HG02678 (cell line): ENCODE results near the gene CEL.
"Not testable (repeated sequence)": the region's sequence is repeated elsewhere in the genome, so short reads cannot be mapped to it uniquely, and the experiment has no call there.

ENCODE experiments used
- ATAC-seq: cut with Tn5 transposase; IDR thresholded peaks from one replicate; pipeline ENCODE4 v1.9.1; 2021; ENCODE audit warnings: mild to moderate bottlenecking, moderate library complexity; ENCODE audit not compliant: unreplicated experiment

The CEL gene

DNA sequence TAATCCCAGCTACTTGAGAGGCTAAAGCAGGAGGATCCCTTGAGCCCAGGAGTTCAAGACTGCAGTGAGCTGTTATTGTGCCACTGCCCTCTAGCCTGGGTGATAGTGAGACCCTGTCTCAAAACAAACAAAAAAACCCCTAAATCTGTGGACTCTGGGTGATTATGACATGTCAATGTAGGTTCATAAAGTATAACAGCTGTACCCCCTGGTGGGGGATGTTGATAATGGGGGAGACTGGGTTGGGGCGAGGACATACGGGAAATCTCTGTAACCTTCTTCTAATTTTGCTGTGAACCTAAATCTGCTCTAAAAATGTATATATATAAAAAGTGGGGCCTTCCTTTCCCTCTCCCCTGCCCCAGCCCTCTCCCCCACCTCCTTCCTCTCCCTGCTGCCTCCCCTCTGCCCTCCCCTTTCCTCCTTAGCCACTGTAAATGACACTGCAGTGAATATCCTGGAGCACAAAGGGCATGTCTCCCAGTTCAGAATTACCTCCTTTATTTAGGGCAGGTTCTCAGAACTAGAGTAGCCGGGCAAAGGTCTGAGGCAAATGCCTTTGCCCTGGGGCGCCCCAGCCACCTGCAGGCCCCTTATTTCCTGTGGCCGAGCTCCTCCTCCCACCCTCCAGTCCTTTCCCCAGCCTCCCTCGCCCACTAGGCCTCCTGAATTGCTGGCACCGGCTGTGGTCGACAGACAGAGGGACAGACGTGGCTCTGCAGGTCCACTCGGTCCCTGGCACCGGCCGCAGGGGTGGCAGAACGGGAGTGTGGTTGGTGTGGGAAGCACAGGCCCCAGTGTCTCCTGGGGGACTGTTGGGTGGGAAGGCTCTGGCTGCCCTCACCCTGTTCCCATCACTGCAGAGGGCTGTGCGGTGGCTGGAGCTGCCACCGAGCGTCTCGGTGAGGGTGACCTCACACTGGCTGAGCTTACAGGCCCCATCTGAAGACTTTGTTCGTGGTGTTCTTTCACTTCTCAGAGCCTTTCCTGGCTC is 19.3 kb downstream of the CEL start:
- not testable (repeated sequence) for ATAC-seq

DNA sequence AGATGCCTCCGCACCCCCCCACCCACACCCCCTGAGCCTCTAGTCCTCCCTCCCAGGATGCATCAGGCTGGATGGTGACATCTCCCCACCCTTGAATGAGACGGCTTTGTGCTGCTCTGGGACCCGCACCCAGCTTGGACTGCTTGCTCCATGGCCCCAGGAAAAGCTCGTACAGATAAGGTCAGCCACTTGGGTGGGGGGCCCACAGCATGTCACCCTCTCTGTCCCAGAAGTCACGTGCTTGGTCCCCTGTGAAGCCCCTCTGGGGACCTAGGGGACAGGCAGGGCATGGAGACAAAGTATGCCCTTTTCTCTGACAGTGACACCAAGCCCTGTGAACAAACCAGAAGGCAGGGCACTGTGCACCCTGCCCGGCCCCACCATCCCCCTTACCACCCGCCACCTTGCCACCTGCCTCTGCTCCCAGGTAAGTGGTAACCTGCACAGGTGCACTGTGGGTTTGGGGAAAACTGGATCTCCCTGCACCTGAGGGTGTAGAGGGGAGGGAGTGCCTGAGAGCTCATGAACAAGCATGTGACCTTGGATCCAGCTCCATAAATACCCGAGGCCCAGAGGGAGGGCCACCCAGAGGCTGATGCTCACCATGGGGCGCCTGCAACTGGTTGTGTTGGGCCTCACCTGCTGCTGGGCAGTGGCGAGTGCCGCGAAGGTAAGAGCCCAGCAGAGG is 20.3 kb downstream of the CEL start:
- ATAC-seq: not testable (repeated sequence)

DNA sequence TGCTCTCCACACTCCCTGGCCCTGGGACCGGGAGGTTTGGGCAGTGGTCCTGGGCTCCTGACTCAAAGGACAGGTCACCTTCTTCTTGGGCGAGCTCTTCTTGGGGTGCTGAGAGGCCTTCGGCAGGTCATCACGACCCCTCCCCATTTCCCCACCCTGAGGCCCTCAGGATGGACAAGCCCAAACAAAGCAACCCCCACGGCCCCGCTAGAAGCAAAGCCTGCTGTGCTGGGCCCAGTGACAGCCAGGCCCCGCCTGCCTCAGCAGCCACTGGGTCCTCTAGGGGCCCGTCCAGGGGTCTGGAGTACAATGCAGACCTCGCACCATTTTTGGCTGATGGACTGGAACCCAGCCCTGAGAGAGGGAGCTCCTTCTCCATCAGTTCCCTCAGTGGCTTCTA is 21.9 kb downstream of the CEL start:
- not testable (repeated sequence) for ATAC-seq

DNA sequence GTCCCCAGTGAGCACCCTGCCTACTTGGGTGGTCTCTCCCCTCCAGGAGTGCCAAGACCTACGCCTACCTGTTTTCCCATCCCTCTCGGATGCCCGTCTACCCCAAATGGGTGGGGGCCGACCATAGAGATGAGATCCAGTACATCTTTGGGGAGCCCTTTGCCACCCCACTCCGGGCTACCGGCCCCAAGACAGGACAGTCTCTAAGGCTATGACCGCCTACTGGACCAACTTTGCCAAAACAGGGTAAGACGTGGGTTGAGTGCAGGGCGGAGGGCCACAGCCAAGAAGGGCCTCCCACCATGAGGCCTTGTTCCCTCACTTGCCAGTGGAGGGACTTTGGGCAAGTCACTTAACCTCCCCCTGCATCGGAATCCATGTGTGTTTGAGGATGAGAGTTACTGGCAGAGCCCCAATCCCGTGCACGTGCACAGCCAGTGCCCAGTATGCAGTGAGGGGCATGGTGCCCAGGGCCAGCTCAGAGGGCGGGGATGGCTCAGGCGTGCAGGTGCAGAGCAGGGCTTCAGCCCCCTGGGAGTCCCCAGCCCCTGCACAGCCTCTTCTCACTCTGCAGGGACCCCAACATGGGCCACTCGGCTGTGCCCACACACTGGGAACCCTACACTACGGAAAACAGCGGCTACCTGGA is 24.6 kb downstream of the CEL start:
- ATAC-seq: not testable (repeated sequence)

DNA sequence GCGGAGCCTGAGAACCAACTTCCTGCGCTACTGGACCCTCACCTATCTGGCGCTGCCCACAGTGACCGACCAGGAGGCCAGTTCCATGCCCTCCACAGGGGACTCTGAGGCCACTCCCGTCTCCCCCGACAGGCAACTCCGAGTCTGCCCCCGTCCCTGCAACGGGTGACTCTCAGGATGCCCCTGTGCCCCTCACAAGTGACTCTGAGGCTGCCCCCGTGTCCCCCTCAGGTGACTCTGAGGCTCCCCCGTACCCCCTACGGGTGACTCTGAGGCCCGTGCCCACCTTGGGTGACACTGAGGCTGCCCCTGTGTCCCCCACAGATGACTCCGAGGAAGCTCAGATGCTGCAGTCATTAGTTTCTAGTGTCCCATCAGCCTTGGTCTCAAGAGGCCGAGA is 25.1 kb downstream of the CEL start:
- no peak for ATAC-seq

DNA sequence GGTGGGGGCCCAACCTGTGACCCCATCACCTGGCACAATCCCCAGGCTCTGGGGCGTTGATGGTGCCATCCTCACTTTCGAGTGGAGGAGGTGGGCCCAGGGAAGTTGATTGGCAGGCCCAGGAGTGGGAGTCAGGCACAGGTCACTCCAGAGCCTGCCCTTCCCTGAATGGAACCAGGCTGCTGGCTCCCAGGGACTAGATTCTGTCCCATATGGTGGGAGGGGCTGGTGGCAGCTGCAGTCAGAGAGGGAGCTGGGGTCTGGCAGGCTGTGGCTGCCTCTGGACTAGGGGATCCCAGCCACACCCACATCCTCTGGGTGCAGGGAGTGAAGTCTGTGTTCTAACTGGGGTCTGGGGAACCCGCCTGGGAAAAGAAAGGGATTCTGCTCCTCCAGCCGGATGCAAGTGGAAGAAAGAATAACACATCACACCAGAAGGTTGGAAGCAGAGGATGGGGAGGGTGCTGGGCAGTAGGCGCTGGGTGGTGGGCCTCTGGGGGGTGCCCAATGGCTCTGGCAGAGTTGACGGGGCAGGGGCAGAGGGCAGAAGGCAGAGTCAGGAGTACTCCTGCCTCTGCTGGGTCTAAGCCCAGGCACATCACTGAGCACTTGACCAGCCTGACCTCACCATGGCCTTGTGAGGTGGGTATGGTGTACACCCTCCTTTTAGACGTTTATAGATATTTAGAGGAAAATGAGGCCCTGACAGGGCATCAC is 25.8 kb downstream of the CEL start:
- no peak for ATAC-seq

DNA sequence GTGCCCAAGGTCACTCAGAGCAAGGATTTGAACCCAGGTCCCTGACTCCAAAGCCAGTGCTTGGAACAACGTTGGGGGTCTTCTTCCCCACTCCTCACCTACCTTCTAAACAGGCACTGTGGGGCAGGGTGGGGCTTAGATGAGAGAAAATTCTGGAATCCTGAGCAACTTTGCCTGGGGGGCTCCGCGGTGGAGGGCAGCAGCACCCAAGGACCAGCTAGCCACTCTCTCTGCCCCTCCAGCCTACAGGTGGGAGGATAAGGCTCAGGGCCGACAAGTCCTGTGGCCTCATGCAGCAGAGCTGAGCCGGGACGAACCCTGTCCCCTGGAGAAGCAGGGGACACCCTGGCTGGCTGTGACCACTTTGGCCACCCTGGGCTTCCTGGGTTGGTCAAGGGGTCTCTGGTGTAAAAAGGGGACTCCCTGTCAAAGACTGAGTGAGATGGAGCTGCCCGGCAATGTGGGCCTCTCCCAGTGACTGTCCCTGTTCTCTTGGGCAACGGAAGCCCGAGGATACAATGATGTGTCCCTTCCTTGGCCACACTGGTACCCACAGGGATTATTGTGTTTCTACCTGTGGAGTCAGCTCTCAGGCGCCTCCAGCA is 26.5 kb downstream of the CEL start:
- ATAC-seq: no peak

DNA sequence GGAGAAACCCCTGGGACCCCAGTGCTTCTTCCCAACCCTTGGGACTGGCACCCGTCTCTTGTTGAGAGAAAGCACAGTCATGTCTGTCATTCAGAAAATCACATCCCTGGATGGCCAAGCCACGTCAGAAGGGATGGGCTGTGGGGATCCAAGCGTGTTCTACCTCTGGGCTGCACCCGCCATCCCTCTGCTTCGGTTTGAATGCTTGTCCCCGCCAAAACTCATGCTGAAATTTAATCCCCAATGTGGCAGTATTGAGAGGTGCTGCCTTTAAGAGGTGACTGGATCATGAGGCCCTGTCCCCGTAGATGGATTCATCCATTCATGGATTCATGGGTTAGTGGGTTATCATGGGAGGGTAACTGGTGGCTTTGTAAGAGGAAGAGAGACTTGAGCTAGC is 27.0 kb downstream of the CEL start:
- ATAC-seq: no peak

DNA sequence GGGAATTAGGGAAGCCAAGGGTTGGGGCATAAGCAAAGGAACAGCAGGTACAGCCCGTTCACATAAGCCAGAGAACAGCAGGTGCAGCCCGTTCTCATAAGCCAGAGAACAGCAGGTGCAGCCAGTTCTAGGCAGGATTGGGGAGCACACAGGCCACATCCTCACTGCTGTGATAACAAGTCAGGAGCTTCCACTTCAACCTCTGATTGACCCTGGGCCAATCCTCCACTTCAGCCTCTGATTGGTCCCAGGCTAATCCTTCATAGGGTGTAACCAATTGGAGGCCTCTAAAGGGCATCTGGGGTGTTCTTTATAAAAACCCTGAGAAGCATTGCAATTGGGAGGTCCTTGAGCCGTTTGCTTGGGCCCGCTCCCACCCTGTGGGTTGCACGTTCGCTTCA is 27.5 kb downstream of the CEL start:
- ATAC-seq: no peak

DNA sequence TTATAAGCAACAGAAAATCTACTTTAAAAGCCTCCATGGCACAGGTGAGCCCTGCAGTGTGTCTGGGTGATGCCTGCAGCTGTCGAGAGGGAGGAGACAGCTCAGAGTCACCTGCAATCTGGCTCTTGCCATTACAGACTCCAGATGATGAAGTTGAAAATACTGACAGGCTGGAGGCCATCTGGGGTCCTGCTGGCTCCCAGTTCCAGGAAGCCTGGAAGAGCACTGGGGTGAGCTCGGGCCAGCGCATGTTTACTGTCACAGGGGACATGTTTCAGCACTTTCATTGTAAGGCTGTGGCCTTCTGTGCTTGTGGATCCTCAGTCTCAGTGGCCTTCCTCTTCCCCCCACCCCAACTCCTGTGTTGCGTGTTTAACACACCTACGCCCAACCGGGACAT is 28.4 kb downstream of the CEL start:
- no peak for ATAC-seq

DNA sequence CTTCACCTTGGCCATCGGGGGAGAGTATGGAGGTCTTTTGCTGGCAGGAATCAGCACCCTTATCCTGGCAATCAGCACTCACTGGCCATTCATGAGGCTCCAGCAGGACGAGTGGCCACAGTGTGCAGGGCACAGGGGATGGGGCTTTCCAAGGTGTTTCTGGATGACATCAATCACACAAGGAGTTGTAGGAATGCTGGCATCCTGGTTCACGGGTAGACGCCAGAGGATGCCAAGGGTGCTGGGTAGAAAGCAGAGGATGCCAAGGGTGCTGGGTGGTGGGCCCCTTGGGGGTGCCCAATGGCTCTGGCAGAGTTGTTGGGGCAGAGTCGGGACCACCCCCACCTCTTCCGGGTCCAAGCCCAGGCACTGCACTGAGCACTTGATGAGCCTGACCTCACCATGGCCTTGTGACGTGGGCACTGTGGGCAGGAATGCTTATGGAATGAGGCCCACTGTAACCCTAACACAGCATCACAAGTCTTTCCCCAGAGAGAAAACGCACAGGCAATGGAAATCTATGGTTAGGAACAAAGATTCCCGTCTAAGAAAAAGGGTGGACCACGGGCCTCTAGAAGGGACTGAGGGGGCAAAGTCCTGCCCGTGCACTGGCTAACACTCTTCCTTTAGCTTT is 29.1 kb downstream of the CEL start:
- ATAC-seq: no peak

DNA sequence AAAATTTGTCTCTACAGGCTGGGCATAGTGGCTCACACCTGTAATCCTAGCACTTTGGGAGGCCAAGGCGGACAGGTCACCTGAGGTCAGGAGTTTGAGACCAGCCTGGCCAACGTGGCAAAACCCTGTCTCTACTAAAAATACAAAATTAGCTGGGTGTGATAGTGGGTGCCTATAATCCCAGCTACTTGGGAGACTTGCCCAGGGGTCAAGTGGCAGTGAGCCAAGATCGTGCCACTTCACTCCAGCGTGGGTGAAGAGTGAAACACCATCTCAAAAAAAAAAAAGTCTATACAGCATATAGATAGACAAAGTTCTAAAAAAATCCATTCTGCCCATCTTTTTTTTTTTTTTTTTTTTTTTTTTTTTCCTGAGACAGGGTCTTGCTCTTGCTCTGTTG is 32.6 kb downstream of the CEL start:
- ATAC-seq: not testable (repeated sequence)

DNA sequence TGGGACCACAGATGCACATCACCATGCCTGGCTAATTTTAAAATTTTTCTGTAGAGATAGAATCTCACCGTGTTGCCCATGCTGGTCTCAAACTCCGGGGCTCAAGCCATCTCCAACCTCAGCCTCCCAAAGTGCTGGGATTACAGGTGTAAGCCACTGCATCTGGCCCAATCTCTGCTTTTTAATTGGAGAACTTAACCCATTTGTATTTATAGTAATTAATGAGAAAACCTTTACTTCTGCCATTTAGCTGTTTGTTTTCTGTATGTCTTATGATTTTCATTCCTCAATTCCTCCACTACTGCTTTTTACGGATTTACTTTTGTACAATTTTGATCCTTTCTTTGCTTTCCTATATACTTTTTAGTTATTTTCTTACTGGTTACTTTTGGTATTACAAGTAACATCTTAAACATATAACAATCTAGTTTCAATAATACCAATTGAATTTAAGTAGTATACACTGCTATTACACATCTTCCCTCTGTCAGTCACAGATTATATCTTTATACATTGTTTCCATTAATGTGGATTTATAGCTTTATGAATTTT is 33.1 kb downstream of the CEL start:
- ATAC-seq: no peak

DNA sequence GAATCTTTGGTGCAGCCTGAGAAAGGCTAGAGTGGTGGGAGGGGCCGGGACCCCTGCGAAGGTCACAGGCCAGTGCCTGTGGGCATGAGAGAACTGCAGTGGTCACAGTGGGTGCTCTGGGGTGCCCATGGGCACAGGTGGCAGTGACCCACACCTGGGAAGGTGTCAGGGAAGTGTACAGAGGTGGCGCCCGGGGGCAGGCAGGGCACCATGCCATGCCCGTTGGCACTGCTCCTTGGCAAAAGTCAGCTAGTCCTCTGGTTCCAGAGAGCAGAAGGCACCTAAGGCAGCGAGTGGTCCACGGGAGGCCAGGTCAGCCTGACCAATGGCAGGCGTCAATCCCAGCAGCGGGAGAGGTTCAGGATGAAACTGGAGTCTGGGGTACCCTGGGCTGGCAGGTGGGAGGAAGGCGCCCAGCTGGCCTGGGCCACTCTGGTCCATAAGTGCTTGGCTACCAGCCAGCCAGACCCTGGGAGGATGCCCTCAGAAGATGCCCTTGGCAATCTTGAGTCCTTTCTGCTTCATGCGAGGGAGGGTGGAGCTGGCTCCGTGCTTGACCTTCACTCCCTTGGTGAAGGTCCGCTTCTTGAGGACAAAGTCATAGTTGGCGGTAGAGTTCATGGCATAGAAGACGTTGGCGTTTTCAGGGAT is 36.4 kb downstream of the CEL start:
- ATAC-seq: no peak

DNA sequence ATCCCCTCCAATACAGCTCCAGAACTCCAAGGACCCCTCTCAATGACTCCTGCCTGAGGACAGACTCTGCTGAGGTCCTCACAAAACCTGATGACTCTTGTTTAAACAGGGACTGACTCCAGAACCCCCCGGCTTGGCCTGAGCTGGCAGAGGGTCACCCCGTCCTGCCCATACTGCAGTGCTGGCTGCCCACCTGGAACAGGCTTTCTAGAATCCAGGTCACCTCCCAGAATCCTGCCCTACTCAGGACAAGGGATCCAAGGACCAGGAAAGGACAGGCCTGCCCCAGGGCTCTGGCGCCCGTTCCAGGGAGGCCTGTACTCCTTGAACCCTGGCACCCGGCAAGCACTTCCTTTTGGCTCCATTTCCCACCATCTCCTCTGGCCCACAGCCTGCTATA is 37.1 kb downstream of the CEL start:
- no peak for ATAC-seq

DNA sequence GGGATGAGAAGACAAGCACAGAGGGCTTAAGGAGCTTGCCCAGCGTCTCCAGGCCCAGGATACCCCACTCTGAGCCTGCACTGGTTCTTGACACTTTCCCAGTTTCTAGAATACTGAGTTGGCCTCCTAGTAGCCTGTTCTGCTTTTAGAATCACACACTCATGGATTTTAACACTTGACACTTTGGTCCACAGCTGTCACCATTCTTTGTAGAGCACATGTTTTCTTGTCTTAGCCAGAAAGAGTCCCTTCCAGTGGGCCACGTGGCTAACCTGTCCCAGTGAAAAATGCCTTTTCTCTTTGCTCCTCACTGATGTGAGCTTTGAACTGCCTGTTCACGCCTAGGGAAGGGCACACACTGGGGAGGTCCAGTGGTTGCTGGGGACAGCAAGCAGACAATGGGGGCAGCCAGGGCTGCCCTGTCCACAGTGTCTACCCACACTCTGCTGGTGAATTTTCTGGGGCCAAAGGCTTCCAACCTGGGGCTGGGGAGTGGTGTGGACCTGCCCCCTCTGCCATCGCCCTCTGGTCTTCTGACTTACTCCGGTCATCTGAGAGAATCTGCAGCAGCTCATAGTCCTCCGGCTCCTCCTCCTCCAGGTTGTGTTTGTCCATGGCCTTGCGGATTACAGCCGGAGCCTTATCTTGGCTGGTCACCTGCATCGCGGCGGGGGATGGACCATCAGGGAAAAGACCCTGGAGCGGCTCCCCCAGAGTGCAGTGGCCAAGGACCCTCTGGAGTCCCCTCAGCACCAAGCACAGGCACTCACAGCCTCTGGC is 38.1 kb downstream of the CEL start:
- ATAC-seq: no peak

DNA sequence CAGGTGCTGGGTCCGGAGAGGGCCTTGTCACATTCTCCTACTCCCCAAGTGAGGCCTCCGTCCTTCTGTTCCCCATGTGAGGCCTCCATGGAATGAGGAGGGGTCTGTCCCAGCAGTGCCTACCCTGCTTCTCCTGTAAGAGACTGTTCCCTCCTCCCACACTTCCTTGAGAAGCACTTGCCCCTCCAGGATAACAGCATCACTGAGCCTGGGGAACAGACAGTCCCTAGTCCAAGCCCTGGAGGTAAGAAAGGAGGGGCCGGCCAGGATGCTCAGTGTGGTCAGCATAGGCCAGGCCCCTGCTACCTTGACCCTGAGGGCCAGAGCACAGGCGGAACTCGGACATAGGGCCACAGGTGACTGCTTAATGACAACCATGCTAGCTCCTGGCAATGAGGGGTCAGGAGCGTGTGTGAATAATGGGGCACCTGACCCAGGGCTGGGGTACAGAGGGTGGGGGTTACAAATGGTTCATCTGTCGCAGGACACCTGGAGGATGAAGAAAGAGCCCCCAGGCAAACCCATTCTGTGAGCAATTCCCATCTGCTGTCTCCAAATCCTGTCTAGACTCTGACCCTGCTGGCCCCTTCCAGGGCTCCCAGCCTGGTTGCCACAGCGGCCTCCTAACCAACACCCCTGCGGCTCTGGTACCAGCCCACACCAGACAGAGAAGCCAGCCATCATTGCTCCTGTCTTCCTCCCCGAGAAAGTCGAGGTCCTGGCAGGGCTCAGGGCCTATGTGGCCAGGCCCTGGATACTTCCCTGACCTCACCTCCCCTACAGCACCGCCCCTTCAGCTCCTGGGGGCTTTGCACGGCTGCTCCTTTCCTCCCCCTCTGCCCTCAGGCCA is 39.0 kb downstream of the CEL start:
- ATAC-seq: no peak
